Neural cell (in vitro differentiated cells): Measurements from ENCODE around the gene CNIH3. TPM values are rescaled to one million over a fixed set of nuclear protein-coding genes. Genes with fewer than 3 reads are reported as not detected.

Source experiments
- H2AFZ ChIP-seq: fragments of 200-600, 300-800 bp; sonication (generic), shearing (Covaris generic); 2 replicates; pipeline ENCODE4 v1.6.0; 2014; ENCODE audit warnings: low read depth, mild to moderate bottlenecking, antibody characterized with exemption, low read length, moderate library complexity
- H3F3A ChIP-seq: fragments of 200-600 bp; shearing (Covaris generic); 2 replicates; pipeline ENCODE4 v1.6.1; 2016; ENCODE audit warnings: mild to moderate bottlenecking, moderate library complexity, mixed read lengths, antibody characterized with exemption, low read length; ENCODE audit not compliant: insufficient read depth, poor library complexity, severe bottlenecking
- H3K27ac ChIP-seq: fragments of 200-600, 300-800 bp; sonication (generic), shearing (Covaris generic); 2 replicates; pipeline ENCODE4 v1.5.1; 2014; ENCODE audit warnings: mild to moderate bottlenecking, low read length, moderate library complexity
- H3K27me3 ChIP-seq: fragments of 300-800, 200-600 bp; sonication (generic), shearing (Covaris generic); 2 replicates; pipeline ENCODE4 v1.6.0; 2014; ENCODE audit warnings: mild to moderate bottlenecking, low read depth, low read length, moderate library complexity; ENCODE audit not compliant: insufficient read depth
- H3K36me3 ChIP-seq: fragments of 300-800, 200-600 bp; sonication (generic), shearing (Covaris generic); 2 replicates; pipeline ENCODE4 v1.5.1; 2014; ENCODE audit warnings: mild to moderate bottlenecking, antibody characterized with exemption, low read length, moderate library complexity; ENCODE audit not compliant: insufficient read depth
- H3K4me2 ChIP-seq: fragments of 300-800, 200-600 bp; sonication (generic), shearing (Covaris generic); 2 replicates; pipeline ENCODE4 v1.6.0; 2014; ENCODE audit warnings: mild to moderate bottlenecking, low read length
- H3K4me3 ChIP-seq: fragments of 300-800, 200-600 bp; sonication (generic), shearing (Covaris generic); 2 replicates; pipeline ENCODE4 v1.5.1; 2014; ENCODE audit warnings: mild to moderate bottlenecking, low read length, moderate library complexity
- H3K79me2 ChIP-seq: fragments of 200-600 bp; shearing (Covaris generic); replicated peaks from 2 replicates; pipeline ENCODE4 v1.6.0; 2014; ENCODE audit warnings: mild to moderate bottlenecking, low read length, moderate library complexity; ENCODE audit not compliant: insufficient read depth
- H3K9ac ChIP-seq: fragments of 300-800, 200-600 bp; sonication (generic), shearing (Covaris generic); 2 replicates; pipeline ENCODE4 v1.6.1; 2016; ENCODE audit warnings: mild to moderate bottlenecking, low read length, mixed read lengths
- H3K9me2 ChIP-seq: fragments of 200-600 bp; shearing (Covaris generic); 2 replicates; pipeline ENCODE4 v1.6.1; 2016; ENCODE audit warnings: mild to moderate bottlenecking, low read length, mixed read lengths; ENCODE audit not compliant: insufficient read depth
- H3K9me3 ChIP-seq: fragments of 200-600, 300-800 bp; sonication (generic), shearing (Covaris generic); 2 replicates; pipeline ENCODE4 v1.6.1; 2016; ENCODE audit warnings: mild to moderate bottlenecking, mixed run types, low read length, moderate library complexity, mixed read lengths
- H4K20me1 ChIP-seq: fragments of 200-600 bp; shearing (Covaris generic); 2 replicates; pipeline ENCODE4 v1.6.1; 2016; ENCODE audit warnings: mild to moderate bottlenecking, mixed run types; ENCODE audit not compliant: insufficient read depth
- CTCF ChIP-seq: fragments of 450-650 bp; IDR thresholded peaks from 2 replicates; pipeline ENCODE4 v1.5.1; 2014; ENCODE audit warnings: antibody characterized with exemption, mild to moderate bottlenecking, moderate library complexity; ENCODE audit not compliant: poor library complexity, severe bottlenecking
- EP300 ChIP-seq: fragments of 450-650 bp; conservative IDR thresholded peaks from 2 replicates; pipeline ENCODE4 v1.6.1; 2014; ENCODE audit warnings: antibody characterized with exemption, mild to moderate bottlenecking, moderate library complexity; ENCODE audit not compliant: poor library complexity, severe bottlenecking
- EZH2 ChIP-seq: fragments of 200-600, 300-800 bp; shearing (Covaris generic), sonication (generic); IDR thresholded peaks from 2 replicates; pipeline ENCODE4 v1.6.1; 2014; ENCODE audit warnings: antibody characterized with exemption, low read length, borderline replicate concordance, mild to moderate bottlenecking; ENCODE audit not compliant: insufficient read depth, poor library complexity, severe bottlenecking
- MXI1 ChIP-seq: fragments of 450-650 bp; conservative IDR thresholded peaks from 2 replicates; pipeline ENCODE4 v1.6.1; 2014; ENCODE audit warnings: antibody characterized with exemption, mild to moderate bottlenecking; ENCODE audit not compliant: poor library complexity, severe bottlenecking
- POLR2AphosphoS5 ChIP-seq: IDR thresholded peaks from 2 replicates; pipeline ENCODE4 v1.6.1; 2012
- RAD21 ChIP-seq: fragments of 450-650 bp; conservative IDR thresholded peaks from 2 replicates; pipeline ENCODE4 v1.6.1; 2014; ENCODE audit warnings: antibody characterized with exemption, mild to moderate bottlenecking, moderate library complexity
- SMC3 ChIP-seq: fragments of 450-650 bp; conservative IDR thresholded peaks from 2 replicates; pipeline ENCODE4 v1.6.1; 2014; ENCODE audit warnings: antibody characterized with exemption, mild to moderate bottlenecking, moderate library complexity; ENCODE audit not compliant: poor library complexity
- TAF1 ChIP-seq: IDR thresholded peaks from 2 replicates; pipeline ENCODE4 v1.6.1; 2012; ENCODE audit warnings: low read depth
- polyA plus RNA-seq: library from polyadenylated mRNA; depleted of rRNA; stranded (reverse); fragments of >200 nt; gene quantifications from 2 replicates; pipeline ENCODE4 v1.2.3, GENCODE V29; 2014
- TF ChIP-seq, protein P1 (sequence below): IDR thresholded peaks from 2 replicates; pipeline ENCODE4 v1.6.1; 2012; ENCODE audit warnings: borderline replicate concordance

The CNIH3 gene
- polyA plus RNA-seq, 1 donor from 2014 or later: 9.3 TPM

- H3K79me2 ChIP-seq: no peaks in the 10 kb centered on the region
- no peak overlapping the region for H3K4me3 ChIP-seq
- H4K20me1 ChIP-seq: no peaks in the 10 kb centered on the region
- no peaks in the 10 kb centered on the region for H3K27me3 ChIP-seq
- no peak overlapping the region for H2AFZ ChIP-seq
- no peaks in the 10 kb centered on the region for H3K36me3 ChIP-seq
- H3K9ac ChIP-seq: no peak overlapping the region
- no peaks in the 10 kb centered on the region for H3K9me2 ChIP-seq
- no peaks in the 10 kb centered on the region for H3K9me3 ChIP-seq
- no peaks in the 10 kb centered on the region for H3F3A ChIP-seq
- no peak overlapping the region for H3K4me2 ChIP-seq
- H3K27ac ChIP-seq: no peak overlapping the region
- TF ChIP-seq CTCF: no peak
- TF ChIP-seq POLR2AphosphoS5: no peak
- no peak for TF ChIP-seq EP300
- no peak for TF ChIP-seq EZH2
- no peak for TF ChIP-seq SMC3
- TF ChIP-seq TAF1: no peak
- no peak for TF ChIP-seq MXI1
- TF ChIP-seq, protein P1, sequence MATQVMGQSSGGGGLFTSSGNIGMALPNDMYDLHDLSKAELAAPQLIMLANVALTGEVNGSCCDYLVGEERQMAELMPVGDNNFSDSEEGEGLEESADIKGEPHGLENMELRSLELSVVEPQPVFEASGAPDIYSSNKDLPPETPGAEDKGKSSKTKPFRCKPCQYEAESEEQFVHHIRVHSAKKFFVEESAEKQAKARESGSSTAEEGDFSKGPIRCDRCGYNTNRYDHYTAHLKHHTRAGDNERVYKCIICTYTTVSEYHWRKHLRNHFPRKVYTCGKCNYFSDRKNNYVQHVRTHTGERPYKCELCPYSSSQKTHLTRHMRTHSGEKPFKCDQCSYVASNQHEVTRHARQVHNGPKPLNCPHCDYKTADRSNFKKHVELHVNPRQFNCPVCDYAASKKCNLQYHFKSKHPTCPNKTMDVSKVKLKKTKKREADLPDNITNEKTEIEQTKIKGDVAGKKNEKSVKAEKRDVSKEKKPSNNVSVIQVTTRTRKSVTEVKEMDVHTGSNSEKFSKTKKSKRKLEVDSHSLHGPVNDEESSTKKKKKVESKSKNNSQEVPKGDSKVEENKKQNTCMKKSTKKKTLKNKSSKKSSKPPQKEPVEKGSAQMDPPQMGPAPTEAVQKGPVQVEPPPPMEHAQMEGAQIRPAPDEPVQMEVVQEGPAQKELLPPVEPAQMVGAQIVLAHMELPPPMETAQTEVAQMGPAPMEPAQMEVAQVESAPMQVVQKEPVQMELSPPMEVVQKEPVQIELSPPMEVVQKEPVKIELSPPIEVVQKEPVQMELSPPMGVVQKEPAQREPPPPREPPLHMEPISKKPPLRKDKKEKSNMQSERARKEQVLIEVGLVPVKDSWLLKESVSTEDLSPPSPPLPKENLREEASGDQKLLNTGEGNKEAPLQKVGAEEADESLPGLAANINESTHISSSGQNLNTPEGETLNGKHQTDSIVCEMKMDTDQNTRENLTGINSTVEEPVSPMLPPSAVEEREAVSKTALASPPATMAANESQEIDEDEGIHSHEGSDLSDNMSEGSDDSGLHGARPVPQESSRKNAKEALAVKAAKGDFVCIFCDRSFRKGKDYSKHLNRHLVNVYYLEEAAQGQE: no peak
- TF ChIP-seq RAD21: no peak
Observed at GRCh38 chr1:224784265-224785039, 168.3 kb downstream of the CNIH3 start.

- H3K36me3 ChIP-seq: no peaks in the 10 kb centered on the region
- H4K20me1 ChIP-seq: no peaks in the 10 kb centered on the region
- no peaks in the 10 kb centered on the region for H3K27me3 ChIP-seq
- no peak overlapping the region for H3K4me2 ChIP-seq
- no peak overlapping the region for H3K9ac ChIP-seq
- no peaks in the 10 kb centered on the region for H3F3A ChIP-seq
- TF ChIP-seq EP300 (no peak), RAD21 (no peak), SMC3 (no peak), TAF1 (no peak), EZH2 (no peak), CTCF (no peak), POLR2AphosphoS5 (no peak), MXI1 (no peak)
- TF ChIP-seq, protein P1: no peak
- H3K27ac ChIP-seq: no peak overlapping the region
- no peak overlapping the region for H2AFZ ChIP-seq
- no peaks in the 10 kb centered on the region for H3K9me2 ChIP-seq
- no peaks in the 10 kb centered on the region for H3K79me2 ChIP-seq
- no peaks in the 10 kb centered on the region for H3K9me3 ChIP-seq
- H3K4me3 ChIP-seq: no peak overlapping the region
Observed at GRCh38 chr1:224785040-224785328, 168.9 kb downstream of the CNIH3 start.
